GM12878 (cell line): ENCODE results near the gene LAD1. TPM values are rescaled to one million over a fixed set of nuclear protein-coding genes. Genes with fewer than 3 reads are reported as not detected.

Experiments used
- ATAC-seq: fragments of 200-7000 bp; cut with Tn5 transposase; 3 replicates; pipeline ENCODE4 v1.9.1; 2020; ENCODE audit warnings: mild to moderate bottlenecking, moderate library complexity
- BruUV-seq: library from RNA; stranded (reverse); fragments of 400-500 nt; replicated peaks from 2 replicates; lab custom pipeline; 2021; lab: Mats Ljungman, UMichigan
- CTCF ChIA-PET: fragments of 300-600 bp; sonication (Branson Sonifier 250); formaldehyde crosslinking; extraction: SDS; loops from one replicate; lab custom pipeline; 2021; ENCODE audit warnings: inconsistent platforms; lab: Yijun Ruan, JAX
- POLR2A ChIA-PET: fragments of 350-600 bp; formaldehyde crosslinking; extraction: SDS; loops from one replicate; lab custom pipeline; 2021; ENCODE audit warnings: inconsistent platforms; lab: Charles Lee
- RAD21 ChIA-PET: fragments of 300-600 bp; sonication (Branson Sonifier 250); formaldehyde crosslinking; loops from one replicate; lab custom pipeline; 2023; ENCODE audit warnings: antibody characterized with exemption; ENCODE audit not compliant: unreplicated experiment; lab: Charles Lee
- SMC1A ChIA-PET: fragments of 300-600 bp; sonication (Branson Sonifier 250); formaldehyde crosslinking; loops from one replicate; lab custom pipeline; 2023; ENCODE audit not compliant: unreplicated experiment, uncharacterized antibody; lab: Charles Lee
- DNase-seq: peaks from one replicate; pipeline ENCODE4 v3.0.0-alpha.2; 2011; ENCODE audit warnings: low read depth, low spot score
- FAIRE-seq: peaks from 3 replicates; lab custom pipeline; 2011; peaks lifted over from hg19 to GRCh38; lab: Jason Lieb, UNC
- H2AFZ ChIP-seq: 2 replicates; pipeline ENCODE4 v1.6.0; 2011; ENCODE audit warnings: low read depth, low read length, control low read depth; ENCODE audit not compliant: control insufficient read depth
- H3K27ac ChIP-seq: 2 replicates; pipeline ENCODE4 v1.5.1; 2011; ENCODE audit warnings: control low read depth; ENCODE audit not compliant: control insufficient read depth, insufficient read depth
- H3K27me3 ChIP-seq, 2 experiments: replicated peaks in 1 of 2; 2 replicates each; pipeline versions ENCODE4 v1.6.0 to v1.6.1; 2011; ENCODE audit warnings: low read length in 1 of 2; ENCODE audit not compliant: control insufficient read depth in 2 of 2, insufficient read depth in 2 of 2
- H3K36me3 ChIP-seq, 2 experiments: 2 replicates each; pipeline ENCODE4 v1.5.1; 2011; ENCODE audit warnings: low read length in 1 of 2; ENCODE audit not compliant: control insufficient read depth in 2 of 2, insufficient read depth in 2 of 2
- H3K4me1 ChIP-seq: 2 replicates; pipeline ENCODE4 v1.6.1; 2011; ENCODE audit warnings: mild to moderate bottlenecking, low read length, moderate library complexity, mixed read lengths; ENCODE audit not compliant: control insufficient read depth, insufficient read depth
- H3K4me2 ChIP-seq: 2 replicates; pipeline ENCODE4 v1.6.0; 2011; ENCODE audit warnings: control low read depth; ENCODE audit not compliant: control insufficient read depth, insufficient read depth
- H3K4me3 ChIP-seq: fragments of 200-600 bp; sonication (generic); 2 replicates; pipeline ENCODE4 v1.5.1; 2016
- H3K79me2 ChIP-seq: 2 replicates; pipeline ENCODE4 v1.6.0; 2011; ENCODE audit warnings: low read length; ENCODE audit not compliant: control insufficient read depth, insufficient read depth
- H3K9ac ChIP-seq: 2 replicates; pipeline ENCODE4 v1.8.0; 2011; ENCODE audit warnings: low read length, control low read depth, mixed read lengths; ENCODE audit not compliant: control insufficient read depth, insufficient read depth
- H3K9me3 ChIP-seq: replicated peaks from 3 replicates; pipeline ENCODE4 v1.5.1; 2011; ENCODE audit warnings: mild to moderate bottlenecking, low read length; ENCODE audit not compliant: control insufficient read depth, insufficient read depth
- H4K20me1 ChIP-seq: 2 replicates; pipeline ENCODE4 v1.6.0; 2011; ENCODE audit not compliant: control insufficient read depth, insufficient read depth
- BACH1 ChIP-seq: fragments of 450-650 bp; IDR thresholded peaks from 2 replicates; pipeline ENCODE4 v1.6.1; 2017; ENCODE audit warnings: mild to moderate bottlenecking, borderline replicate concordance
- BHLHE40 ChIP-seq, 2 experiments: fragments of 450-650 bp in 1 of 2; IDR thresholded peaks; 2 replicates each; pipeline ENCODE4 v1.6.1; 2011 to 2017; ENCODE audit warnings: low read depth in 2 of 2, borderline replicate concordance in 1 of 2, improper control_type of control experiment in 1 of 2, low read length in 1 of 2, mild to moderate bottlenecking in 1 of 2
- E2F8 ChIP-seq: fragments of 450-650 bp; IDR thresholded peaks from 2 replicates; pipeline ENCODE4 v1.6.1; 2018; ENCODE audit warnings: mild to moderate bottlenecking, low read depth, moderate library complexity; ENCODE audit not compliant: partially characterized antibody
- EP300 ChIP-seq, 2 experiments: fragments of 150-350 bp in 1 of 2; IDR thresholded peaks; 2 replicates each; pipeline ENCODE4 v1.6.1; 2011 to 2012; ENCODE audit warnings: low read depth in 2 of 2, low read length in 2 of 2, borderline replicate concordance in 1 of 2, improper control_type of control experiment in 1 of 2, inconsistent platforms in 1 of 2; ENCODE audit not compliant: control insufficient read depth in 1 of 2
- HDGF ChIP-seq: fragments of 450-650 bp; IDR thresholded peaks from 2 replicates; pipeline ENCODE4 v1.6.1; 2016; ENCODE audit warnings: antibody characterized with exemption
- KDM1A ChIP-seq: fragments of 200-600 bp; sonication (generic); IDR thresholded peaks from 2 replicates; pipeline ENCODE4 v1.6.1; 2016; ENCODE audit warnings: borderline replicate concordance
- MYB ChIP-seq: fragments of 150-350 bp; IDR thresholded peaks from 2 replicates; pipeline ENCODE4 v1.6.1; 2014; ENCODE audit warnings: mild to moderate bottlenecking, low read depth, low read length, borderline replicate concordance
- PAX8 ChIP-seq: fragments of 450-650 bp; IDR thresholded peaks from 2 replicates; pipeline ENCODE4 v1.6.1; 2017; ENCODE audit warnings: mild to moderate bottlenecking, moderate library complexity
- ZBTB33 ChIP-seq: fragments of 450-650 bp; IDR thresholded peaks from 2 replicates; pipeline ENCODE4 v1.6.1; 2017; ENCODE audit warnings: mild to moderate bottlenecking
- ZNF24 ChIP-seq: fragments of 450-650 bp; IDR thresholded peaks from 2 replicates; pipeline ENCODE4 v1.6.1; 2017; ENCODE audit warnings: antibody characterized with exemption, mild to moderate bottlenecking
- whole genome bisulfite sequencing: methylation state at CpG from one replicate; pipeline ENCODE4 v1.1.6; 2016; ENCODE audit warnings: low lambda C conversion rate; ENCODE audit not compliant: insufficient replicate concordance, insufficient coverage; ENCODE audit errors: missing lambda C conversion rate; 5-methylcytosine and 5-hydroxymethylcytosine counted together
- in situ Hi-C: fragments of 300-500 bp; cut with MboI; formaldehyde crosslinking; loops from 9 replicates; pipeline ENCODE4 v1.14.3; 2018; ENCODE audit warnings: mixed read lengths
- intact Hi-C: fragments of 100-400 bp; cut with micrococcal nuclease; formaldehyde crosslinking; loops from one replicate; pipeline ENCODE4 v1.14.2; 2022; ENCODE audit not compliant: unreplicated experiment
- polyA plus RNA-seq, 11 experiments: library from polyadenylated mRNA; depleted of rRNA in 4 of 11; unstranded in 6 of 11; stranded (reverse) in 5 of 11; fragments of >200 nt; fragmentation: Nextera tagmentation in 4 of 11; fragmentation: Illumina TruSeq in 1 of 11; extraction: Ambion mirVana in 4 of 11; extraction: Trizol in 1 of 11; gene quantifications; 1 replicate in 1 of 11; 2 replicates in 10 of 11; pipeline versions ENCODE4 v1.2.1 to v1.2.3, GENCODE V29; 2011 to 2016; ENCODE audit warnings: inconsistent platforms in 2 of 11, missing spikeins in 2 of 11, low read depth in 1 of 11
- total RNA-seq, 4 experiments: library from RNA; depleted of rRNA in 3 of 4; stranded (reverse); fragments of >200 nt in 3 of 4; fragmentation: Illumina TruSeq in 1 of 4; extraction: Trizol in 1 of 4; gene quantifications; 2 replicates each; pipeline versions ENCODE4 v1.2.1 to v1.2.3, GENCODE V29; 2013 to 2021

The LAD1 gene
- total and polyA plus RNA-seq, 10 of the 15 experiments (the other 5 are each of a cell fraction or from before 2014, with no cell fraction given), result 0.05 to 0.48 (median 0.32) TPM; not detected in 3

GRCh38 chr1:201427963-201428362 lies 28.8 kb upstream of the LAD1 start:
- H3K9ac ChIP-seq, result no peak overlapping the region
- no peak for ATAC-seq
- no peaks in the 10 kb centered on the region for H3K27me3 ChIP-seq
- ChIA-PET SMC1A (no interaction called here), RAD21 (interaction anchor here (0.6 to 0.9 kb wide), 2 partner anchors 52 to 81 kb away, joined by 3 read pairs; no protein-coding TSS in a partner anchor), POLR2A (no interaction called here), CTCF (no interaction called here)
- TF ChIP-seq EP300 (IDR thresholded peaks at IDR 0.05; ENCODE audit: borderline replicate concordance in 1 of 2, control insufficient read depth in 1 of 2, low read depth in 2 of 2, low read length in 2 of 2) (no peak), ZNF24 (no peak), ZBTB33 (no peak), BACH1 (no peak), BHLHE40 (IDR thresholded peaks at IDR 0.05; ENCODE audit: borderline replicate concordance in 1 of 2, low read depth in 2 of 2, low read length in 1 of 2) (no peak), MYB (no peak), E2F8 (no peak), PAX8 (no peak), HDGF (no peak), KDM1A (no peak)
- no peaks in the 10 kb centered on the region; the same call in 2 of the 3 replicates for H3K9me3 ChIP-seq
- H2AFZ ChIP-seq, result no peak overlapping the region
- BruUV-seq, result no TSS peak
- in situ Hi-C loops, result no loop called here
- H4K20me1 ChIP-seq, result no peaks in the 10 kb centered on the region
- 7% methylated on average over 4 of the region's 6 CpGs for WGBS
- no peaks in the 10 kb centered on the region for H3K36me3 ChIP-seq
- no peaks in the 10 kb centered on the region for H3K79me2 ChIP-seq
- intact Hi-C loops, result no loop called here
- H3K27ac ChIP-seq, result no peak overlapping the region
- H3K4me3 ChIP-seq, result no peak overlapping the region
- no peak for DNase-seq
- H3K4me1 ChIP-seq, result peaks cover 3% of the 10 kb centered on the region
- FAIRE-seq, result no peak
- H3K4me2 ChIP-seq, result no peak overlapping the region
